Measurements from ENCODE around the gene DAZ4. TPM values are rescaled to one million over a fixed set of nuclear protein-coding genes. Genes with fewer than 3 reads are reported as not detected.
"Not testable (repeated sequence)": the region's sequence is repeated elsewhere in the genome, so short reads cannot be mapped to it uniquely, and the experiment has no call there.

DAZ4 gene
- not detected for total RNA-seq

GRCh38 chrY:24833619-24834018, at the start of gene DAZ4:
DAZ4 (plus strand) TSS chrY:24833919; CDS start chrY:24834127, 208 bp downstream.
- not testable (repeated sequence) for DNase-seq (ENCODE audit: low read depth in 2 of 3, low spot score in 2 of 3)

GRCh38 chrY:24813293-24813692, 20.4 kb upstream of the DAZ4 start, which contains the start of gene DAZ3:
DAZ3 (minus strand) TSS chrY:24813393; CDS start chrY:24813185, 208 bp downstream.
- not testable (repeated sequence) for DNase-seq (ENCODE audit: low read depth in 2 of 3, low spot score in 2 of 3)

- not testable (repeated sequence) for DNase-seq (ENCODE audit: low read depth in 2 of 3, low spot score in 2 of 3)
These were observed 11.9 kb upstream of the DAZ4 start for GRCh38 chrY:24821836-24822235.

GRCh38 chrY:24824184-24824879, 9.4 kb upstream of the DAZ4 start:
- not testable (repeated sequence) for DNase-seq (ENCODE audit: low read depth in 2 of 3, low spot score in 2 of 3)

GRCh38 chrY:24825069-24825468, 8.7 kb upstream of the DAZ4 start:
- DNase-seq (ENCODE audit: low read depth in 2 of 3, low spot score in 2 of 3) = not testable (repeated sequence)

Other genes with a start within 250 kb of the DAZ4 start
- not detected for gene BPY2B, start 215.9 kb upstream of the DAZ4 start, total RNA-seq
- not detected for gene DAZ3, start 20.5 kb upstream of the DAZ4 start, total RNA-seq
- not detected for gene BPY2C, start 218.2 kb downstream of the DAZ4 start, total RNA-seq